GM18505 (cell line): ENCODE results near the gene USF3.
A peak's percentile ranks its signal among the peaks of the same experiment; 100 is the strongest.

Experiments
- ATAC-seq: cut with Tn5 transposase; IDR thresholded peaks from one replicate; pipeline ENCODE4 v1.9.1; 2021; ENCODE audit not compliant: unreplicated experiment
- POLR2A ChIP-seq: IDR thresholded peaks from 4 replicates; pipeline ENCODE4 v1.6.1; 2011; ENCODE audit warnings: borderline replicate concordance; ENCODE audit not compliant: insufficient read depth, insufficient read length; ENCODE audit errors: extremely low read depth

Gene USF3

GRCh38 chr3:113721636-113722035, 25.2 kb upstream of the USF3 start:
- ATAC-seq = no peak
- no peak for TF ChIP-seq POLR2A

DNA sequence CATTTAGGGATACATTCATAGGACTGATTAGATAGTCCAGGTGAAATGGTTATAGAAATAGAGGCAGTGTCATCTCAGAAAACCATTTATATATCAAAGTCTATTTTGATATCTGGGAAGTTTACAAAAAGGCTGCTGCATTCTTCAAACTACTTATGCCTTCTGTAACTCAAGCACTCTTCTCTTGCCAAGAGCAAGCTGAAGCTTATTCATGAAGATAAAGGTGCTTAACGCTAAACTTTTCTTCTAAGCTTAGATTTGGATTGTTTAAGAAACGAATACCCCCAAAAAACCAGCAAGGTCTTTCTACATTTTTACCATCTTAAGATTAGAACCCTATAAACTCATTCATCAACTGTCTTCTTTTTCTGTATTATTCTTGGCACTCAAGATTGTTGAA, 23.3 kb upstream of the USF3 start:
- ATAC-seq = no peak
- TF ChIP-seq POLR2A = no peak

GRCh38 chr3:113719294-113719693, 22.9 kb upstream of the USF3 start:
- ATAC-seq = no peak
- no peak for TF ChIP-seq POLR2A

- ATAC-seq = no peak
- TF ChIP-seq POLR2A = no peak
Observed at GRCh38 chr3:113717818-113718217, 21.4 kb upstream of the USF3 start.

DNA sequence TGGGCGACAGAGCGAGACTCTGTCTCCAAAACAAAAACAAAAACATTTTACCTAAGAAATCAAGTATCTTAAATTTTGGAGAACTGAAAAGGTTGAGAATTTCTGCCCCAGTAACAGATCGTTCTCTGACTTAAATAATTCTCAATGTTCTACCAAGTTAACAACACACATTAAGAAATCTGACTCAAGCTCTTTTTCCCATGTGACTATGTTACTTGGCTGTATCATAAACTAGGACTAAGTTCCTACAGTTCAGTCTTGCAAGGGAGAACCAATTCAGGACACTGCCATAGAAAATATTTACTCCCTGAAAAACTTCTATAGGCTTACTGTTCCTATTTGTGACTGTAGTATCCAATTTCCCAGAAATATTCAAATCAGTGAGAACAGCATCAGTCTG, 20.9 kb upstream of the USF3 start:
- no peak for TF ChIP-seq POLR2A
- no peak for ATAC-seq

DNA sequence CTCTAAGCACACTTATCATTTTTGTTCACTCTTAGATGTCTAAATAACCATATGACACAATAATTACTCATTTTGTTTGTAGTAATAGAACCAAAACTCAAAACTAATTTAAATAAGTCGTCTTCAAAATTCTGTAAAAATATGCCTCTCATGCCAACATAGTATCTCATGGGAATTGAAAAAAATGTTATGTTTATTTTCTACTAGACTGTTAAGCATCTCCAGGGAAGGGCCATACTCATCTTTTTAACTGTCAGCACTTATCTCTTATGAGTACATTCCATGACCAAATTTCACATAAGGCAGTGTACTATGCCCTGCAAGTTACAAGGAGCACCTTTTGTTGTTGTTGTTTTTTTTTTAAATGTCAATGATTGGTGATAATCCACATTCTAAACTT, 18.3 kb upstream of the USF3 start:
- TF ChIP-seq POLR2A = no peak
- ATAC-seq = no peak

DNA sequence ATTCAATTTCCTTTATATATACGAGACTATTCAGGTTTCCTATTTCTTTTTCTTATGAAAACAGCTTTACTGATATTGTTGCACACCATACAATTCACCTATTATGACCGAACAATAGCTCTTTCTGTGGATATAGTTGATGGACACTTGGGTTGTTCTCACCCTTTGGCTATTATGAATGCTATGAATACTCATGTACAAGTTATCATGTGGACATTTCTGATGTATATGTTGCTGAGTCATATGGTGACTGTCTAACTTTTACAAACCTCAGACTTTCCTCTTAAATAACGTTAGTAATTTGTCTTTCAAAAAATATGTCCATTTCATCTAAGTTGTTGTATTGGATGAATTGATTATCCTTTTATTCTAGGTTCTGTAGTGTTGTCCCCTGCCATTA, 15.7 kb upstream of the USF3 start:
- ATAC-seq = no peak
- TF ChIP-seq POLR2A = no peak

- TF ChIP-seq POLR2A = no peak
- no peak for ATAC-seq
Observed at GRCh38 chr3:113707835-113708234, 11.4 kb upstream of the USF3 start.

DNA sequence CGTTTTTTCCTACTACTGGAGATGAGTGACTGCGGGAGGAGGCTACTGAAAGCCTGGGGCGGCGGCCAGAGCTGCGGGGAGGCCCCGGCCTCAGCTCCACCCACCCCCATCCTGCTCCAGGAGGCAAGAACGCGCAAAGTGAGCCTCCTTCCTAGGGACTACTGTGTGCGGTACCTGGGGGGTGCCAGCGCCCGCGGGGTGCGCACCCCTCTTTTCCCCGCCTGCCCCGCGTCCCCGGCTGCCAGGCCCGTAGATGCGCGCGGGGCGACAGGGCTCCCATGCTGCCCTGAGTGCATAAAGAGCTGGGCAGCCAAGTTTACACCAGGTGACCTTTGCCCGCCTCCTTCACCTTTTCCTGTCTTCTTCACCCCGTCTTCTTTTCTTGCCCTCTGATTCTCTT, 2.5 kb upstream of the USF3 start:
- no peak for ATAC-seq
- TF ChIP-seq POLR2A = no peak

GRCh38 chr3:113698213-113698742, 1.8 kb upstream of the USF3 start:
- no peak for ATAC-seq
- no peak for TF ChIP-seq POLR2A

DNA sequence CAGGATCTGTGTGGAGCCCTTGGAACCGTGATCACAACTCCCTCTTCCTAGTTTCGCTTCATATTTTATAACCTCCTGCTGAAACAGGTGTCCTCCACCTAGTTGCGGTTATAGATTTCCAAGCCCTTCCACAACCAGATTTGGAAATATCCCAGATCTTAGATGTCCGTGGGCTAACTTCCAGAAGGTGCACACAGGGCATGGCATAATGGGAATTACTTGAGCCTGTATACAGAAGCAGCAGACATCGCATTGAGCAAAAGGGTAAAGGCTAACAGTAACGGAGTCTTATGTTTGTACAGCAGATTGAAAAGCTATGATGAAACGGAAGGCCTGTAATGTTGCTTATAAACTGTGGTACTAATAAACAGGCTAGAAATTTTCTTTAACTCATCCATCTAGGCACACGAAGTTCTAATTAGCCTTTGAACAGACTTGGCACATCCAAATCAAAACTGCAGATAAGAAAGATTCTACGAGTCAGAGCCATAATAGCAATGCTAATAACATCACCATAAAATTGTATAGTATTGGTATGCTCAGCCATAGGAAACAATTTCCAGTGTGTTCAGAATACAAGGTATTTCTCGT, 1.2 kb upstream of the USF3 start:
- no peak for ATAC-seq
- no peak for TF ChIP-seq POLR2A

- ATAC-seq = peak; percentile 96
- TF ChIP-seq POLR2A = peak; percentile 17
Observed at GRCh38 chr3:113696658-113697499, 437 bp upstream of the USF3 start.

GRCh38 chr3:113695431-113695785, 1.0 kb downstream of the USF3 start:
- no peak for TF ChIP-seq POLR2A
- ATAC-seq = no peak

GRCh38 chr3:113690482-113690881, 6.0 kb downstream of the USF3 start:
- TF ChIP-seq POLR2A = no peak
- no peak for ATAC-seq
